Measurements from ENCODE around the gene RPRD1B. TPM values are rescaled to one million over a fixed set of nuclear protein-coding genes. Genes with fewer than 3 reads are reported as not detected.

Gene RPRD1B
- total and polyA plus RNA-seq, 2 experiments from 2014 or later = 7.3 to 24.3 TPM

GRCh38 chr20:38023181-38024001, 10.2 kb upstream of the RPRD1B start:
- Histone ChIP-seq H3K79me2 (replicated peaks; ENCODE audit: insufficient read depth) (peaks cover 96% of the 10 kb centered on the region), H3K27me3 (ENCODE audit: insufficient read depth) (no peaks in the 10 kb centered on the region), H3K27ac (ENCODE audit: low read depth) (no peak overlapping the region), H3K4me1 (ENCODE audit: insufficient read depth) (peaks cover 9% of the 10 kb centered on the region), H2AFZ (no peak overlapping the region), H3K36me3 (ENCODE audit: insufficient read depth) (peaks cover 10% of the 10 kb centered on the region), H3F3A (replicated peaks; ENCODE audit: low read depth) (no peaks in the 10 kb centered on the region), H3K4me2 (no peak overlapping the region), H3K4me3 (no peak overlapping the region), H3K9me2 (ENCODE audit: insufficient read depth) (no peaks in the 10 kb centered on the region; the same call in 1 of the 2 replicates), H4K20me1 (replicated peaks; ENCODE audit: insufficient read depth) (peaks cover 22% of the 10 kb centered on the region)
- Mint-ChIP-seq H3K9me3 (peaks cover 5% of the 10 kb centered on the region), H3K27ac (no peak overlapping the region), H3K4me3 (no peak overlapping the region), H3K27me3 (ENCODE audit: insufficient read depth, low read depth, poor library complexity) (peaks cover 4% of the 10 kb centered on the region), H3K4me1 (peaks cover 12% of the 10 kb centered on the region), H3K36me3 (ENCODE audit: low read depth) (peaks cover 20% of the 10 kb centered on the region)
- ATAC-seq (no peak), DNase-seq (ENCODE audit: low spot score) (no peak)
- TF ChIP-seq JUNB (IDR thresholded peaks at IDR 0.05; ENCODE audit: unreplicated experiment) = no peak
- TF ChIP-seq, protein P1, sequence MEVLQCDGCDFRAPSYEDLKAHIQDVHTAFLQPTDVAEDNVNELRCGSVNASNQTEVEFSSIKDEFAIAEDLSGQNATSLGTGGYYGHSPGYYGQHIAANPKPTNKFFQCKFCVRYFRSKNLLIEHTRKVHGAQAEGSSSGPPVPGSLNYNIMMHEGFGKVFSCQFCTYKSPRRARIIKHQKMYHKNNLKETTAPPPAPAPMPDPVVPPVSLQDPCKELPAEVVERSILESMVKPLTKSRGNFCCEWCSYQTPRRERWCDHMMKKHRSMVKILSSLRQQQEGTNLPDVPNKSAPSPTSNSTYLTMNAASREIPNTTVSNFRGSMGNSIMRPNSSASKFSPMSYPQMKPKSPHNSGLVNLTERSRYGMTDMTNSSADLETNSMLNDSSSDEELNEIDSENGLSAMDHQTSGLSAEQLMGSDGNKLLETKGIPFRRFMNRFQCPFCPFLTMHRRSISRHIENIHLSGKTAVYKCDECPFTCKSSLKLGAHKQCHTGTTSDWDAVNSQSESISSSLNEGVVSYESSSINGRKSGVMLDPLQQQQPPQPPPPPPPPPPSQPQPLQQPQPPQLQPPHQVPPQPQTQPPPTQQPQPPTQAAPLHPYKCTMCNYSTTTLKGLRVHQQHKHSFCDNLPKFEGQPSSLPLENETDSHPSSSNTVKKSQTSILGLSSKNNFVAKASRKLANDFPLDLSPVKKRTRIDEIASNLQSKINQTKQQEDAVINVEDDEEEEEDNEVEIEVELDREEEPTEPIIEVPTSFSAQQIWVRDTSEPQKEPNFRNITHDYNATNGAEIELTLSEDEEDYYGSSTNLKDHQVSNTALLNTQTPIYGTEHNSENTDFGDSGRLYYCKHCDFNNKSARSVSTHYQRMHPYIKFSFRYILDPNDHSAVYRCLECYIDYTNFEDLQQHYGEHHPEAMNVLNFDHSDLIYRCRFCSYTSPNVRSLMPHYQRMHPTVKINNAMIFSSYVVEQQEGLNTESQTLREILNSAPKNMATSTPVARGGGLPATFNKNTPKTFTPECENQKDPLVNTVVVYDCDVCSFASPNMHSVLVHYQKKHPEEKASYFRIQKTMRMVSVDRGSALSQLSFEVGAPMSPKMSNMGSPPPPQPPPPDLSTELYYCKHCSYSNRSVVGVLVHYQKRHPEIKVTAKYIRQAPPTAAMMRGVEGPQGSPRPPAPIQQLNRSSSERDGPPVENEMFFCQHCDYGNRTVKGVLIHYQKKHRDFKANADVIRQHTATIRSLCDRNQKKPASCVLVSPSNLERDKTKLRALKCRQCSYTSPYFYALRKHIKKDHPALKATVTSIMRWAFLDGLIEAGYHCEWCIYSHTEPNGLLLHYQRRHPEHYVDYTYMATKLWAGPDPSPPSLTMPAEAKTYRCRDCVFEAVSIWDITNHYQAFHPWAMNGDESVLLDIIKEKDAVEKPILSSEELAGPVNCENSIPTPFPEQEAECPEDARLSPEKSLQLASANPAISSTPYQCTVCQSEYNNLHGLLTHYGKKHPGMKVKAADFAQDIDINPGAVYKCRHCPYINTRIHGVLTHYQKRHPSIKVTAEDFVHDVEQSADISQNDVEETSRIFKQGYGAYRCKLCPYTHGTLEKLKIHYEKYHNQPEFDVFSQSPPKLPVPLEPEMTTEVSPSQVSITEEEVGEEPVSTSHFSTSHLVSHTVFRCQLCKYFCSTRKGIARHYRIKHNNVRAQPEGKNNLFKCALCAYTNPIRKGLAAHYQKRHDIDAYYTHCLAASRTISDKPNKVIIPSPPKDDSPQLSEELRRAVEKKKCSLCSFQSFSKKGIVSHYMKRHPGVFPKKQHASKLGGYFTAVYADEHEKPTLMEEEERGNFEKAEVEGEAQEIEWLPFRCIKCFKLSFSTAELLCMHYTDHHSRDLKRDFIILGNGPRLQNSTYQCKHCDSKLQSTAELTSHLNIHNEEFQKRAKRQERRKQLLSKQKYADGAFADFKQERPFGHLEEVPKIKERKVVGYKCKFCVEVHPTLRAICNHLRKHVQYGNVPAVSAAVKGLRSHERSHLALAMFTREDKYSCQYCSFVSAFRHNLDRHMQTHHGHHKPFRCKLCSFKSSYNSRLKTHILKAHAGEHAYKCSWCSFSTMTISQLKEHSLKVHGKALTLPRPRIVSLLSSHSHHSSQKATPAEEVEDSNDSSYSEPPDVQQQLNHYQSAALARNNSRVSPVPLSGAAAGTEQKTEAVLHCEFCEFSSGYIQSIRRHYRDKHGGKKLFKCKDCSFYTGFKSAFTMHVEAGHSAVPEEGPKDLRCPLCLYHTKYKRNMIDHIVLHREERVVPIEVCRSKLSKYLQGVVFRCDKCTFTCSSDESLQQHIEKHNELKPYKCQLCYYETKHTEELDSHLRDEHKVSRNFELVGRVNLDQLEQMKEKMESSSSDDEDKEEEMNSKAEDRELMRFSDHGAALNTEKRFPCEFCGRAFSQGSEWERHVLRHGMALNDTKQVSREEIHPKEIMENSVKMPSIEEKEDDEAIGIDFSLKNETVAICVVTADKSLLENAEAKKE (CRISPR knock-in tag; IDR thresholded peaks at IDR 0.05) = no peak
- TF ChIP-seq POLR2AphosphoS5 (IDR thresholded peaks at IDR 0.05; ENCODE audit: low read depth) = no peak
- no peak for TF ChIP-seq ETS1 (IDR thresholded peaks at IDR 0.05)
- TF ChIP-seq REST (IDR thresholded peaks at IDR 0.05; ENCODE audit: unreplicated experiment) = no peak
- TF ChIP-seq EZH2 (IDR thresholded peaks at IDR 0.05; ENCODE audit: low read depth, unreplicated experiment) = no peak
- TF ChIP-seq STAT1 (IDR thresholded peaks at IDR 0.05; ENCODE audit: unreplicated experiment) = no peak
- TF ChIP-seq EZH2phosphoT487 (IDR thresholded peaks at IDR 0.05; ENCODE audit: unreplicated experiment) = no peak
- no peak for TF ChIP-seq ZNF114 (CRISPR knock-in tag; IDR thresholded peaks at IDR 0.05)
- no peak for TF ChIP-seq ZNF331 (CRISPR knock-in tag; IDR thresholded peaks at IDR 0.05; ENCODE audit: low read depth)
- TF ChIP-seq NANOG (IDR thresholded peaks at IDR 0.05; ENCODE audit: borderline replicate concordance) = no peak
- TF ChIP-seq CREB1 (CRISPR knock-in tag; IDR thresholded peaks at IDR 0.05; ENCODE audit: low read depth) = no peak
- TF ChIP-seq, protein P2, sequence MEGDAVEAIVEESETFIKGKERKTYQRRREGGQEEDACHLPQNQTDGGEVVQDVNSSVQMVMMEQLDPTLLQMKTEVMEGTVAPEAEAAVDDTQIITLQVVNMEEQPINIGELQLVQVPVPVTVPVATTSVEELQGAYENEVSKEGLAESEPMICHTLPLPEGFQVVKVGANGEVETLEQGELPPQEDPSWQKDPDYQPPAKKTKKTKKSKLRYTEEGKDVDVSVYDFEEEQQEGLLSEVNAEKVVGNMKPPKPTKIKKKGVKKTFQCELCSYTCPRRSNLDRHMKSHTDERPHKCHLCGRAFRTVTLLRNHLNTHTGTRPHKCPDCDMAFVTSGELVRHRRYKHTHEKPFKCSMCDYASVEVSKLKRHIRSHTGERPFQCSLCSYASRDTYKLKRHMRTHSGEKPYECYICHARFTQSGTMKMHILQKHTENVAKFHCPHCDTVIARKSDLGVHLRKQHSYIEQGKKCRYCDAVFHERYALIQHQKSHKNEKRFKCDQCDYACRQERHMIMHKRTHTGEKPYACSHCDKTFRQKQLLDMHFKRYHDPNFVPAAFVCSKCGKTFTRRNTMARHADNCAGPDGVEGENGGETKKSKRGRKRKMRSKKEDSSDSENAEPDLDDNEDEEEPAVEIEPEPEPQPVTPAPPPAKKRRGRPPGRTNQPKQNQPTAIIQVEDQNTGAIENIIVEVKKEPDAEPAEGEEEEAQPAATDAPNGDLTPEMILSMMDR (conservative IDR thresholded peaks at IDR 0.05; ENCODE audit: low read depth in 2 of 2) = no peak
